IPS DF 6.9 (cell line): Measurements from ENCODE around the gene B3GALT5.

Experiments
- DNase-seq: peaks from one replicate; pipeline ENCODE4 v3.0.0-alpha.2; 2013; ENCODE audit warnings: low read depth, low spot score
- H3K27ac ChIP-seq: one replicate; pipeline ENCODE4 v1.5.1; 2013; ENCODE audit warnings: low read length, control low read depth
- H3K27me3 ChIP-seq: 2 replicates; pipeline ENCODE4 v1.6.1; 2013; ENCODE audit warnings: mild to moderate bottlenecking, low read length; ENCODE audit not compliant: control insufficient read depth, insufficient read depth
- H3K36me3 ChIP-seq: 2 replicates; pipeline ENCODE4 v1.6.1; 2013; ENCODE audit warnings: low read length; ENCODE audit not compliant: control insufficient read depth, insufficient read depth
- H3K4me1 ChIP-seq: 2 replicates; pipeline ENCODE4 v1.6.1; 2013; ENCODE audit warnings: low read length; ENCODE audit not compliant: control insufficient read depth, insufficient read depth
- H3K4me3 ChIP-seq: 2 replicates; pipeline ENCODE4 v1.5.1; 2013; ENCODE audit warnings: mild to moderate bottlenecking, low read length
- H3K9me3 ChIP-seq: 2 replicates; pipeline ENCODE4 v1.6.1; 2013; ENCODE audit warnings: low read length, inconsistent platforms; ENCODE audit not compliant: control insufficient read depth, insufficient read depth
- WGBS: extraction: QIAGEN DNeasy Blood & Tissue Kit; methylation state at CpG from one replicate; pipeline ENCODE4 v1.1.7; 2013; ENCODE audit warnings: mixed read lengths, missing lambda C conversion rate; ENCODE audit not compliant: insufficient read length, insufficient coverage; 5-methylcytosine and 5-hydroxymethylcytosine counted together

The B3GALT5 gene

DNA sequence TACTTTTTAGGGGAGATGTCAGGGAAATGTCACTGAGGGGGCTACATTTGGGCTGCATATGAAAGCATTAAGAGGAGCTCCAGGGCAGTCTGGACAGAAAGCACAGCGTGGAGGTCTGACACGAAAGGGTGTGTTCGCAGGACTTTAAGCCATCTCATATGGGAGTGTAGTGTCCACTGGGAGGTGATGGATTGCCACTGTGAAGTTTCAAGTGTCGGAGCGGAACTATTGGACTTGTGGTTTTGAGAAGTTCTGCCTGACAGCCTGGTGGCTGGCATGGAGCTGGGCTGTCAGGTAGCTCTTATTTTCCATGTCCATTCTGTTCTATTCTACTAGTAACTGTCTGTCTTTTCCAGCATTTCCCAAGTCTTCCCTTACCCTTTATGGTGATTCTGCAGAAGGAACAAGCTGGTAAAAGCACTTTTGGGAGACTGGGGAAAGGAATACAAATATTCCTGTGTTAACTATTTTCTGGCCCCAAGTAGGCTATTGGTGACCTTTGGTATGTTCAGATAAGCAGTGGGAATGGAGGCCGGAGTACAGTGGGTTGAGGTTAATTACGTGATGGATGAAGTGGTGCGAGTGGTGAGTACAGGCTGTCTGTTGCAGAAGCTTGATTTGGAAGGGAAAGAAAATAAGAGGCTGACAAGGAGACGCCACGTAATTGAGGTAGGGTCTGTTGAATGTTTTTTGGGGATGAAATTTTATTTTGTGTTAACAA, 19.3 kb downstream of the B3GALT5 start:
- H3K36me3 ChIP-seq, result no peaks in the 10 kb centered on the region; the same call in 1 of the 2 replicates
- no peaks in the 10 kb centered on the region for H3K9me3 ChIP-seq
- H3K27me3 ChIP-seq, result no peaks in the 10 kb centered on the region
- H3K27ac ChIP-seq, result no peak overlapping the region
- peaks cover 6% of the 10 kb centered on the region for H3K4me1 ChIP-seq
- no peak overlapping the region for H3K4me3 ChIP-seq
- 100% methylated on average over 5 of the region's 10 CpGs for WGBS
- DNase-seq, result no peak

DNA sequence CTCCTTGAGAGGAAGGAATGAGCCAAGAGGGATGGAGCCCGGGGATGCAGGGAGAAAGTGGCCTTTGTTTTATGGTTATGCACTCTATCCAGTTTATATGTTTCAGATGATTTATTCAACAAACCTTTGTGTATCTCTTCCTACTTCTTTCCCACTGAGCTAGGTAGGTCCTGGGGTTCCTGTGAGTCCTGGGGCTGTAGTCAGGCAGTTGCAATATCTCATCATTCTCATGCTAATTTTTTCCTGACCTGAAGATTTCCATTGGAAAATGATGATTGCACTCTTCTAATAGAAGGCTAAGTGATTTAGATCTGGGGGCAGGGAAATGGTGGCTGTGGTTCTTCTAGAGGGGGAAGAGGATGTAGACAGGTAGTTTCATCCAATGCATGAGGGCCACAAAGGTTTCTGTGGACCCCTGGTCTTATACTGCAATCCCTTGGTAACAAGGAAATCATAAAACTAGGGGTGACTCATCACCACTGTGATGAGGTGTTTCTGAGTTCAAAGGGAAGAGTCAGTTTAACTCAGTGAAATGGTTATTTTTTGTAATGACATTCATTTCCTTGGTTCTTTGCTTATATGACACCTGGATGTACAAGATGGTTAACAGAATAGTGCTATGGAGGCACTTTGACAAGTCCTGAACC, 20.2 kb downstream of the B3GALT5 start:
- Histone ChIP-seq H3K27ac (no peak overlapping the region), H3K36me3 (no peaks in the 10 kb centered on the region; the same call in 1 of the 2 replicates), H3K4me1 (peaks cover 12% of the 10 kb centered on the region), H3K4me3 (no peak overlapping the region), H3K9me3 (no peaks in the 10 kb centered on the region), H3K27me3 (no peaks in the 10 kb centered on the region)
- no peak for DNase-seq
- WGBS, result no CpG with 5 or more reads among the region's 1 CpG

DNA sequence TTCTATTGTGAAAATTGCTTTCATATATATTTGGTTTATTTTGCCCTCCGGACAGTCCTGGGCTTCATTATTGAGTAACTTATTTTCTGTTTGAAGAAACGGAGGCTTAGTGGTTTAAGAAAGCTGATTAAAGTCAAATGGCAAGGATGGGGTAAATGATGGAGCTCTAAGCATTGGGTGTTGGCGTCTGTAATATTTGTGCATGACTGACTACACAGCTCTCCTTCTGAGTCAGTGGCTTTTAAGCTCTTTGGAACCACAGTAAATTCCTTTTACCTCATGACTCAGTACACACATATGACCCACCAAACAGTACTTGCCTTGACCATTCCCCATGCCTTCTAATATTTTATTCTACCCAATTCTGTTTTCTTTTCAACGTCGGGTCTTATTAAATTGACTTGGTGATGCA, 21.0 kb downstream of the B3GALT5 start:
- Histone ChIP-seq H3K27ac (no peak overlapping the region), H3K4me3 (no peak overlapping the region), H3K4me1 (peaks cover 14% of the 10 kb centered on the region)

DNA sequence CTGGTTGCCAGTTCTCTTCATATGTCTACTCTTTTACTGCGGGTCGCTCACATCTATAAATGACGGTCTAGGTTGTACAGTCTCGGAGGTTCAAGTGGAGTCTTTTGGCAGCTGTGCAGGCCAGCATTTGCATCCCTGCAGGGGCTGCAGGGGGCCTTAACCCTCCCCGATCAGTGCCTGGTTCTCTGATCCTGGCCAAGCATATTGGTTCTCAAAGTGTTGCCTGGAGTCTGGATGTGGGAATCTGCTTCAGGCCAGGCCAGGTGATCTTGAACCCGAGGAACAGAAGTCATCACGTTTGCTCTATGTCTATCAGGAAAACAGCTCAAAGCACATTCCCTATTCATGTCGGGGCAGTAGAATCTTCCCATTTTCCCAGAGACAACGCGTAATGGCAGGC, 21.8 kb downstream of the B3GALT5 start:
- no peak overlapping the region for H3K27ac ChIP-seq
- no peaks in the 10 kb centered on the region; the same call in 1 of the 2 replicates for H3K36me3 ChIP-seq
- H3K4me3 ChIP-seq, result no peak overlapping the region
- WGBS, result no CpG with 5 or more reads among the region's 10 CpGs
- no peaks in the 10 kb centered on the region for H3K9me3 ChIP-seq
- peaks cover 14% of the 10 kb centered on the region for H3K4me1 ChIP-seq
- no peak for DNase-seq
- H3K27me3 ChIP-seq, result no peaks in the 10 kb centered on the region

More for the DNA sequence above, 21.0 kb downstream of the B3GALT5 start:
- WGBS, result no CpG with 5 or more reads among the region's 5 CpGs
- DNase-seq, result no peak
- no peaks in the 10 kb centered on the region for H3K9me3 ChIP-seq
- no peaks in the 10 kb centered on the region; the same call in 1 of the 2 replicates for H3K36me3 ChIP-seq
- no peaks in the 10 kb centered on the region for H3K27me3 ChIP-seq

DNA sequence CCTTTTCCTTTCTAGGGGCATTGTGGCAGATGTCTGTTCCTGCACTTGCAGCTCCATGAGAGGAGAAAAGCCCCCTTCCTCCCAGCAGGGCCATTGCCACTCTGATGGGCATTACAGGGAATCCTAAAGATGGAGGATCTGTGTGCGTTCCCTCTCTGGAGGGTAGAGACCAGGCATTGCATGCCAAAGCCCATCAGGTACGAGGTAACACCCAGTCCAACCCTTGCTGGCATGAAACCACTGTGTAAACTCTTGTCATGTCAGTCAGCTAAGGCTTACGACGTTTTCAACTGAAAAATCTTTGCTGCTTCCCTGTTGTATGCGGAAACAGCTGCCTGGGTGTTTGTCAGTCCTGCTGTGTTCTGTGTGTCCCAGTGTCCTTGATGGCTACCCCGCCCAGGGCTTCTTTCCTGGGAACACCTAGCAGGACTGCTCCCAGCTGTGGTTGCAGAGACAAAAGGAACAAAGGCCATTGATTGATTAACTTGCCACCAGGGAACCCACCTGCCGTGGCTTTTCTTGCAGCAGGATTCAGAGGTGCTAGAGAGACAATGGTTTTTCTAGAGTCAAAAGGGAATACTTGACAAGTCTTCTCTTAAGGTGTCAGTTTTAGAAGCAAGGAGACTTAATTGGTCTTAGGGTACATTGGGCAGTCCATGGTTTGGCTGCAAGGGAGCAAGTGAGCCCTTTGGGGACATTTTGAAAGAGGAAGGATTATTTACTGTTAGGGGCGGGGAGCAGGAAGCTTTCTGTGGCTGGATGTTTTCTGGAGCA, 24.6 kb downstream of the B3GALT5 start:
- H3K4me3 ChIP-seq, result no peak overlapping the region
- H3K4me1 ChIP-seq, result peaks cover 14% of the 10 kb centered on the region
- H3K9me3 ChIP-seq, result no peaks in the 10 kb centered on the region
- H3K27ac ChIP-seq, result no peak overlapping the region
- H3K36me3 ChIP-seq, result no peaks in the 10 kb centered on the region
- WGBS, result no CpG with 5 or more reads among the region's 8 CpGs
- no peak for DNase-seq
- H3K27me3 ChIP-seq, result no peaks in the 10 kb centered on the region

DNA sequence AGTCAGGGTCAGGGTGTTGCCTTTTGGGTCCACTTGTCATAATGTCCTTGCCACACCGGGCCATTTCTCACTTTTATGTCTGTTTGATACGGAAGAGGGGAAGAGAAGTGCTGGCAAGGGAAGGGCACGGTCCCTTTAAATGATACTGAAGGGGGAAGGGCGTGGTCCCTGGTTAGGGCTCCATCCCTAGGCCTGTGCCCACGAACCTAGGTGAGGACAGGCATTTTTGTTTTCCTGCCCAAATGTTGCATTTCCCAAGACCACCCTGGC, 25.2 kb downstream of the B3GALT5 start:
- DNase-seq, result no peak
- no CpG with 5 or more reads among the region's 5 CpGs for WGBS
- H3K4me1 ChIP-seq, result peaks cover 13% of the 10 kb centered on the region
- no peaks in the 10 kb centered on the region for H3K27me3 ChIP-seq
- H3K4me3 ChIP-seq, result no peak overlapping the region
- H3K36me3 ChIP-seq, result no peaks in the 10 kb centered on the region
- no peaks in the 10 kb centered on the region for H3K9me3 ChIP-seq
- H3K27ac ChIP-seq, result no peak overlapping the region

DNA sequence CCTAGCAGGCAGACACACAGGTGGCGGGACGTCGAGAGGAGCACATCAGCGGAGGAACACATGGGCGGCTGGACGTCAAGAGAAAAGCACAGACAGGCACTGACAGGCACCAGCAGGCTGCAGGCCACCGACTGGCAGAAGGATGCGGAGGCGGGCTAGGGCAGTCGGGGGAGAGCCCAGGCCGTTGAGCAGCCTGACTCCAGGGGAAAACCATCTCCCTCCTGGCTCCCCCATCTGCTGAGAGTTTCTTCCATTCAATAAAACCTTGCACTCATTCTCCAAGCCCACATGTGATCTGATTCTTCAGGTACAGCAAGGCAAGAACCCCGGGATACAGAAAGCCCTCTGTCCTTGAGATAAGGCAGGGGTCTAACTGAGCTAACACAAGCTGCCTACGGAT, 25.5 kb downstream of the B3GALT5 start:
- H3K9me3 ChIP-seq, result no peaks in the 10 kb centered on the region
- no peak overlapping the region for H3K27ac ChIP-seq
- no peaks in the 10 kb centered on the region for H3K36me3 ChIP-seq
- WGBS, result no CpG with 5 or more reads among the region's 13 CpGs
- H3K27me3 ChIP-seq, result no peaks in the 10 kb centered on the region
- DNase-seq, result no peak
- H3K4me3 ChIP-seq, result no peak overlapping the region
- H3K4me1 ChIP-seq, result peaks cover 13% of the 10 kb centered on the region

DNA sequence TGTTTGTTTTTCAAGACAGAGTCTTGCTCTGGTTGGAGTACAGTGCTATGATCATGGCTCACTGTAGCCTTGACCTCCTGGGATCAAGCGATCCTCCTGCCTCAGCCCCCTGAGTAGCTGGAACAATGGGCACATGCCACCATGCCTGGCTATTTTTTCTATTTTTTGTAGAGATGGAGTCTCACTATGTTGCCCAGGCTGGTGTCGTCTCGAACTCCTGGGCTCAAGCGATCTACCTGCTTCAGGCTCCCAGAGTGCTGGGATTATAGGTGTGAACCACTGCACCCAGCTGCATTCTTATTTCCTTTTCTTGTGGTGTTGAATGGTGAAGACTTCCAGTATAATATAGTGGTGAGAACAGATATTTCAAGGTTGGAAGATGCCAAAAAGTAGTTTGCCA, 28.0 kb downstream of the B3GALT5 start:
- H3K27ac ChIP-seq, result no peak overlapping the region
- WGBS, result no CpG with 5 or more reads among the region's 4 CpGs
- no peak overlapping the region for H3K4me3 ChIP-seq
- no peaks in the 10 kb centered on the region for H3K9me3 ChIP-seq
- no peaks in the 10 kb centered on the region for H3K36me3 ChIP-seq
- H3K27me3 ChIP-seq, result no peaks in the 10 kb centered on the region
- peaks cover 13% of the 10 kb centered on the region for H3K4me1 ChIP-seq
- DNase-seq, result no peak

DNA sequence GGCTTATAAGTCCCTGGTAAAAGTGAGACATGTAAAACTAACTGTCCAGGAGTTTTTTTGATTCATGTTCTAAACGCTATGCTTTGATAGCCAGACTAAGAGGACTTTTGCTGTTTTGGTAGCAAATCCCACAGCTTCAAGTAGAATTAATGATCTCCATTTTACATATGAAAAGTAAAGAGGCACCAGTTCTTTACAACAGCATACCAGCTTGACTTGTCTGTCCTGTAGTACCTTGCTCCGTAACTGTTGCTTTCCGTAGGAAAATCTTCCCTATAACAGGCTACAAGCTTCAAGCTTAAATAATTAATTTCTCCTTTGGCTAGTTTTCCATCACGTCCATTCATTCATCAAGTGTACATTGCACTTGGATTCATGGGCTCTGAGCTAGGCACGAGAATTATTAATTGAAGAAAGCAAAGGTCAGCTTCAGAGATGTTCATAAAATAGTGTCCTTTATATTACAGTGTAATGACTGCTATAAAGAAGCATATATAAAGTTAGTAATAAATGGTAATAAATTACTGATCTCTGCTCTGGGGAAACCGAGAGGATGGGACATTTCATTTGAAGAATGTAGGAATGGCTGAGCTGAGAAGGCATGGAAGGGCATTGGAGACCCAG, 29.2 kb downstream of the B3GALT5 start:
- H3K36me3 ChIP-seq, result peaks cover 2% of the 10 kb centered on the region; the same call in 1 of the 2 replicates
- no CpG with 5 or more reads among the region's 6 CpGs for WGBS
- DNase-seq, result no peak
- no peaks in the 10 kb centered on the region for H3K9me3 ChIP-seq
- H3K4me3 ChIP-seq, result no peak overlapping the region
- peaks cover 11% of the 10 kb centered on the region for H3K4me1 ChIP-seq
- H3K27ac ChIP-seq, result no peak overlapping the region
- no peaks in the 10 kb centered on the region for H3K27me3 ChIP-seq

DNA sequence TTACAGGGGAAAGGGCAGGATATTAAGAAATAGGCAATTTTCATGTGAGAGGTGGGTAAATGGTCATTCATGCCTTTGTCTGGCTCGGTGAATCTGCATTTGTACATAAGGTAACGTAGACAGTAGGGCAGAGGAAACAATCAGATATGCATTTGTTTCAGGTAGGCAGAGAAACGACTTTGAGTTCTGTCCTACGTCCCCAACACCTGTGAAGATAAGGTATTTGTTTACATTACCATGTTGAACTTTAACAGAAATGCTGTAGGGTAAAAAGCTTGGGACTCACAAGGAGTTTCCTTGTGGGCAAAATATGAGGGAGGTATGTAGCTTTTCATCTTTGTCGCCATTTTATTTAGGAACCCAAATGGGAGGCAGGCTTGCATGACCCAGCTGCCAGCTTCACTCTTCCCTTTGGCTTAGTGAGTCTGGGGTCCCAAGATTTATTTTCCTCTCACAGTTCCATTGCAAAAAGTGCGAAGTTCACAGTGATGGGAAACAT, 31.4 kb downstream of the B3GALT5 start:
- DNase-seq, result no peak
- no CpG with 5 or more reads among the region's 6 CpGs for WGBS
- Histone ChIP-seq H3K27ac (no peak overlapping the region), H3K36me3 (peaks cover 12% of the 10 kb centered on the region; the same call in 1 of the 2 replicates), H3K4me1 (peaks cover 3% of the 10 kb centered on the region; the same call in 1 of the 2 replicates), H3K9me3 (no peaks in the 10 kb centered on the region), H3K4me3 (no peak overlapping the region), H3K27me3 (no peaks in the 10 kb centered on the region)
